Measurements from ENCODE around the gene GALNT2.

- no peak for TF ChIP-seq CTCF (IDR thresholded peaks at IDR 0.05; ENCODE audit: borderline replicate concordance, extremely low read depth, low read length, poor library complexity, severe bottlenecking)
- no peak for TF ChIP-seq EZH2 (IDR thresholded peaks at IDR 0.05; ENCODE audit: borderline replicate concordance, low read depth, low read length, severe bottlenecking)
These were observed 5.8 kb downstream of the GALNT2 start for GRCh38 chr1:230072866-230073265.

Data from DND-41 (cell line).